ENCODE data around the gene ABCA13. TPM values are rescaled to one million over a fixed set of nuclear protein-coding genes. Genes with fewer than 3 reads are reported as not detected.
"Not testable (repeated sequence)": the region's sequence is repeated elsewhere in the genome, so short reads cannot be mapped to it uniquely, and the experiment has no call there.

The ABCA13 gene
- total RNA-seq, 4 donors from 2014 or later = under 0.01 to 0.26 (median 0.06) TPM; not detected in 1

- no peaks in the 10 kb centered on the region for H3K9me3 ChIP-seq
- no peak for DNase-seq (ENCODE audit: extremely low spot score)
- no peaks in the 10 kb centered on the region for H3K36me3 ChIP-seq
- no peaks in the 10 kb centered on the region for H3K4me1 ChIP-seq
- intact Hi-C loops (cut with DNase I) = no loop called here
- TF ChIP-seq POLR2AphosphoS5 (IDR thresholded peaks at IDR 0.05) = no peak
- TF ChIP-seq EP300 (IDR thresholded peaks at IDR 0.05) = no peak
- TF ChIP-seq POLR2A (IDR thresholded peaks at IDR 0.05; ENCODE audit: low read depth) = no peak
- no peak overlapping the region for H3K4me3 ChIP-seq
- no peaks in the 10 kb centered on the region for H3K27me3 ChIP-seq
- 57% methylated on average over 1 of the region's 1 CpG for WGBS
- H3K27ac ChIP-seq (replicated peaks in 1 of 4) = no peak overlapping the region
These were observed 12.7 kb downstream of the ABCA13 start for GRCh38 chr7:48183965-48184364.

GRCh38 chr7:48188776-48189520 lies 17.7 kb downstream of the ABCA13 start:
- Histone ChIP-seq H3K4me1 (no peaks in the 10 kb centered on the region), H3K4me3 (no peak overlapping the region), H3K27ac (replicated peaks in 1 of 4) (no peak overlapping the region), H3K27me3 (no peaks in the 10 kb centered on the region), H3K36me3 (no peaks in the 10 kb centered on the region), H3K9me3 (no peaks in the 10 kb centered on the region)
- DNase-seq (ENCODE audit: extremely low spot score) = no peak
- TF ChIP-seq POLR2A (IDR thresholded peaks at IDR 0.05; ENCODE audit: low read depth) = no peak
- intact Hi-C loops (cut with DNase I) = no loop called here
- WGBS = 77% methylated on average over 9 of the region's 12 CpGs

GRCh38 chr7:48192996-48193395 lies 21.7 kb downstream of the ABCA13 start:
- Histone ChIP-seq H3K4me3 (no peak overlapping the region), H3K27me3 (no peaks in the 10 kb centered on the region), H3K4me1 (no peaks in the 10 kb centered on the region), H3K27ac (replicated peaks in 1 of 4) (no peak overlapping the region), H3K9me3 (no peaks in the 10 kb centered on the region), H3K36me3 (no peaks in the 10 kb centered on the region)
- no peak for DNase-seq (ENCODE audit: extremely low spot score)
- 84% methylated on average over 1 of the region's 1 CpG for WGBS
- TF ChIP-seq EP300 (IDR thresholded peaks at IDR 0.05) (no peak), POLR2AphosphoS5 (IDR thresholded peaks at IDR 0.05) (no peak), POLR2A (IDR thresholded peaks at IDR 0.05; ENCODE audit: low read depth) (no peak), CTCF (IDR thresholded peaks at IDR 0.05) (no peak)
- intact Hi-C loops (cut with DNase I) = no loop called here

GRCh38 chr7:48193421-48193820 lies 22.2 kb downstream of the ABCA13 start:
- Histone ChIP-seq H3K27ac (replicated peaks in 1 of 4) (no peak overlapping the region), H3K36me3 (no peaks in the 10 kb centered on the region), H3K4me3 (no peak overlapping the region), H3K4me1 (no peaks in the 10 kb centered on the region), H3K9me3 (no peaks in the 10 kb centered on the region), H3K27me3 (no peaks in the 10 kb centered on the region)
- TF ChIP-seq POLR2A (IDR thresholded peaks at IDR 0.05; ENCODE audit: low read depth) = no peak
- no peak for TF ChIP-seq POLR2AphosphoS5 (IDR thresholded peaks at IDR 0.05)
- TF ChIP-seq CTCF (IDR thresholded peaks at IDR 0.05) = no peak
- TF ChIP-seq EP300 (IDR thresholded peaks at IDR 0.05) = no peak
- 0% methylated on average over 1 of the region's 1 CpG for WGBS
- intact Hi-C loops (cut with DNase I) = no loop called here
- no peak for DNase-seq (ENCODE audit: extremely low spot score)

- H3K27me3 ChIP-seq; H3K9me3 ChIP-seq; H3K4me3 ChIP-seq; H3K36me3 ChIP-seq; DNase-seq (ENCODE audit: extremely low spot score); H3K27ac ChIP-seq (replicated peaks in 1 of 4); H3K4me1 ChIP-seq; intact Hi-C loops (cut with DNase I): not testable (repeated sequence)
- 81% methylated on average over 19 of the region's 19 CpGs for WGBS
These were observed 29.8 kb downstream of the ABCA13 start for GRCh38 chr7:48200946-48201589.

GRCh38 chr7:48202916-48203315 lies 31.7 kb downstream of the ABCA13 start:
- DNase-seq (ENCODE audit: extremely low spot score); H3K9me3 ChIP-seq; H3K36me3 ChIP-seq; H3K27me3 ChIP-seq; intact Hi-C loops (cut with DNase I); H3K27ac ChIP-seq (replicated peaks in 1 of 4); H3K4me3 ChIP-seq; H3K4me1 ChIP-seq: not testable (repeated sequence)
- WGBS = 80% methylated on average over 20 of the region's 41 CpGs

All from esophagus muscularis mucosa (tissue), 4 donors.